HCT116 (cell line): ENCODE data around the gene SLC6A6.

Experiments used
- CBX3 ChIP-seq: IDR thresholded peaks from 2 replicates; pipeline ENCODE4 v1.6.1; 2012; ENCODE audit warnings: low read depth
- CEBPB ChIP-seq: IDR thresholded peaks from 2 replicates; pipeline ENCODE4 v1.6.1; 2012; ENCODE audit warnings: low read depth
- CTCF ChIP-seq, 3 experiments: fragments of 200-600 bp in 1 of 3; sonication (generic) in 1 of 3; IDR thresholded peaks in 2 of 3; conservative IDR thresholded peaks in 1 of 3; 2 replicates each; pipeline ENCODE4 v1.5.1; 2012 to 2017; ENCODE audit warnings: low read depth in 2 of 3, low read length in 2 of 3, antibody characterized with exemption in 1 of 3, borderline replicate concordance in 1 of 3, control low read depth in 1 of 3, mild to moderate bottlenecking in 1 of 3, mixed read lengths in 1 of 3, mixed run types in 1 of 3, moderate library complexity in 1 of 3; ENCODE audit not compliant: insufficient read depth in 1 of 3
- JUND ChIP-seq: IDR thresholded peaks from 2 replicates; pipeline ENCODE4 v1.6.1; 2012
- POLR2AphosphoS5 ChIP-seq: IDR thresholded peaks from 2 replicates; pipeline ENCODE4 v1.6.1; 2011; ENCODE audit warnings: mild to moderate bottlenecking, low read depth, low read length, moderate library complexity
- RAD21 ChIP-seq: IDR thresholded peaks from 2 replicates; pipeline ENCODE4 v1.6.1; 2012; ENCODE audit warnings: low read depth, mild to moderate bottlenecking
- SIN3A ChIP-seq: IDR thresholded peaks from 2 replicates; pipeline ENCODE4 v1.6.1; 2012; ENCODE audit warnings: low read depth
- SP1 ChIP-seq: IDR thresholded peaks from 2 replicates; pipeline ENCODE4 v1.6.1; 2012; ENCODE audit warnings: low read depth
- SRF ChIP-seq: IDR thresholded peaks from 2 replicates; pipeline ENCODE4 v1.6.1; 2012; ENCODE audit warnings: low read depth
- YY1 ChIP-seq: IDR thresholded peaks from 2 replicates; pipeline ENCODE4 v1.6.1; 2011; ENCODE audit warnings: low read length, low read depth, moderate library complexity, mild to moderate bottlenecking; ENCODE audit not compliant: insufficient replicate concordance; ENCODE audit errors: extremely low read depth
- ZFX ChIP-seq: fragments of 450-650 bp; IDR thresholded peaks from 2 replicates; pipeline ENCODE4 v1.6.1; 2017
- ZNF274 ChIP-seq: fragments of 200-500 bp; sonication (Bioruptor generic); IDR thresholded peaks from 2 replicates; pipeline ENCODE4 v1.6.1; 2014; ENCODE audit warnings: mild to moderate bottlenecking, low read depth, low read length, inconsistent platforms
- TF ChIP-seq, protein P1 (sequence below): IDR thresholded peaks from 2 replicates; pipeline ENCODE4 v1.6.1; 2012; ENCODE audit warnings: low read depth

- TF ChIP-seq POLR2AphosphoS5: no peak
- TF ChIP-seq CTCF (IDR thresholded peaks at IDR 0.05 in 2 of 3, conservative IDR thresholded peaks at IDR 0.05 in 1 of 3; ENCODE audit: borderline replicate concordance in 1 of 3, insufficient read depth in 1 of 3, low read depth in 2 of 3, low read length in 2 of 3): no peak
- TF ChIP-seq CEBPB: no peak
- no peak for TF ChIP-seq CBX3
- TF ChIP-seq, protein P1, sequence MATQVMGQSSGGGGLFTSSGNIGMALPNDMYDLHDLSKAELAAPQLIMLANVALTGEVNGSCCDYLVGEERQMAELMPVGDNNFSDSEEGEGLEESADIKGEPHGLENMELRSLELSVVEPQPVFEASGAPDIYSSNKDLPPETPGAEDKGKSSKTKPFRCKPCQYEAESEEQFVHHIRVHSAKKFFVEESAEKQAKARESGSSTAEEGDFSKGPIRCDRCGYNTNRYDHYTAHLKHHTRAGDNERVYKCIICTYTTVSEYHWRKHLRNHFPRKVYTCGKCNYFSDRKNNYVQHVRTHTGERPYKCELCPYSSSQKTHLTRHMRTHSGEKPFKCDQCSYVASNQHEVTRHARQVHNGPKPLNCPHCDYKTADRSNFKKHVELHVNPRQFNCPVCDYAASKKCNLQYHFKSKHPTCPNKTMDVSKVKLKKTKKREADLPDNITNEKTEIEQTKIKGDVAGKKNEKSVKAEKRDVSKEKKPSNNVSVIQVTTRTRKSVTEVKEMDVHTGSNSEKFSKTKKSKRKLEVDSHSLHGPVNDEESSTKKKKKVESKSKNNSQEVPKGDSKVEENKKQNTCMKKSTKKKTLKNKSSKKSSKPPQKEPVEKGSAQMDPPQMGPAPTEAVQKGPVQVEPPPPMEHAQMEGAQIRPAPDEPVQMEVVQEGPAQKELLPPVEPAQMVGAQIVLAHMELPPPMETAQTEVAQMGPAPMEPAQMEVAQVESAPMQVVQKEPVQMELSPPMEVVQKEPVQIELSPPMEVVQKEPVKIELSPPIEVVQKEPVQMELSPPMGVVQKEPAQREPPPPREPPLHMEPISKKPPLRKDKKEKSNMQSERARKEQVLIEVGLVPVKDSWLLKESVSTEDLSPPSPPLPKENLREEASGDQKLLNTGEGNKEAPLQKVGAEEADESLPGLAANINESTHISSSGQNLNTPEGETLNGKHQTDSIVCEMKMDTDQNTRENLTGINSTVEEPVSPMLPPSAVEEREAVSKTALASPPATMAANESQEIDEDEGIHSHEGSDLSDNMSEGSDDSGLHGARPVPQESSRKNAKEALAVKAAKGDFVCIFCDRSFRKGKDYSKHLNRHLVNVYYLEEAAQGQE: no peak
- no peak for TF ChIP-seq SIN3A
- TF ChIP-seq RAD21: no peak
- no peak for TF ChIP-seq ZFX
- TF ChIP-seq SRF: no peak
- TF ChIP-seq JUND: no peak
- no peak for TF ChIP-seq YY1
- no peak for TF ChIP-seq SP1
- TF ChIP-seq ZNF274: no peak
Observed at GRCh38 chr3:14377838-14378169, 24.6 kb upstream of the SLC6A6 start.
